Smooth muscle cell (in vitro differentiated cells): ENCODE measurements around the gene NFYA. TPM values are rescaled to one million over a fixed set of nuclear protein-coding genes. Genes with fewer than 3 reads are reported as not detected.

Source experiments
- DNase-seq: peaks from one replicate; lab custom pipeline; 2025; ENCODE audit not compliant: unreplicated experiment; lab: John Stamatoyannopoulos, UW
- H2AFZ ChIP-seq: fragments of 200-600 bp; sonication (generic); 2 replicates; pipeline ENCODE4 v1.6.0; 2016; ENCODE audit warnings: antibody characterized with exemption, low read depth, mild to moderate bottlenecking
- H3F3A ChIP-seq: fragments of 200-600 bp; sonication (generic); 2 replicates; pipeline ENCODE4 v1.6.0; 2017; ENCODE audit warnings: antibody characterized with exemption, low read depth
- H3K27ac ChIP-seq: fragments of 200-600 bp; sonication (generic); 2 replicates; pipeline ENCODE4 v1.5.1; 2016; ENCODE audit warnings: low read depth, mild to moderate bottlenecking
- H3K27me3 ChIP-seq: fragments of 200-600 bp; sonication (generic); 2 replicates; pipeline ENCODE4 v1.6.1; 2016; ENCODE audit warnings: low read depth, mild to moderate bottlenecking
- H3K36me3 ChIP-seq: fragments of 200-600 bp; sonication (generic); 2 replicates; pipeline ENCODE4 v1.5.1; 2016; ENCODE audit warnings: low read depth
- H3K4me1 ChIP-seq: fragments of 200-600 bp; sonication (generic); 2 replicates; pipeline ENCODE4 v1.5.1; 2016; ENCODE audit warnings: low read depth
- H3K4me2 ChIP-seq: fragments of 200-600 bp; sonication (generic); 2 replicates; pipeline ENCODE4 v1.6.0; 2016; ENCODE audit warnings: mild to moderate bottlenecking
- H3K4me3 ChIP-seq: fragments of 200-600 bp; sonication (generic); 2 replicates; pipeline ENCODE4 v1.5.1; 2016; ENCODE audit warnings: mild to moderate bottlenecking
- H3K79me2 ChIP-seq: fragments of 200-600 bp; sonication (generic); 2 replicates; pipeline ENCODE4 v1.6.0; 2016; ENCODE audit warnings: low read depth, mild to moderate bottlenecking
- H3K9ac ChIP-seq: fragments of 200-600 bp; sonication (generic); 2 replicates; pipeline ENCODE4 v1.6.0; 2016; ENCODE audit warnings: low read depth
- H3K9me3 ChIP-seq: fragments of 200-600 bp; sonication (generic); replicated peaks from 2 replicates; pipeline ENCODE4 v1.5.1; 2016; ENCODE audit warnings: low read depth
- H4K20me1 ChIP-seq: fragments of 200-600 bp; sonication (generic); 2 replicates; pipeline ENCODE4 v1.6.0; 2016; ENCODE audit warnings: low read depth
- CTCF ChIP-seq: fragments of 200-600 bp; sonication (generic); IDR thresholded peaks from 2 replicates; pipeline ENCODE4 v1.5.1; 2017; ENCODE audit warnings: borderline replicate concordance, mild to moderate bottlenecking, antibody characterized with exemption; ENCODE audit not compliant: insufficient read depth, poor library complexity, severe bottlenecking
- whole genome bisulfite sequencing: methylation state at CpG from one replicate; pipeline ENCODE4 v1.1.7; 2016; ENCODE audit warnings: low lambda C conversion rate; 5-methylcytosine and 5-hydroxymethylcytosine counted together
- polyA plus RNA-seq: library from polyadenylated mRNA; unstranded; fragments of >200 nt; fragmentation: Nextera tagmentation; extraction: Ambion mirVana; gene quantifications from 2 replicates; pipeline ENCODE4 v1.2.1, GENCODE V29; 2016
- total RNA-seq: library from RNA; depleted of rRNA; stranded (reverse); fragments of >200 nt; gene quantifications from 2 replicates; pipeline ENCODE4 v1.2.3, GENCODE V29; 2014

Gene NFYA
- total and polyA plus RNA-seq, 2 experiments from 2014 or later, result 22.4 to 40.2 TPM

DNA sequence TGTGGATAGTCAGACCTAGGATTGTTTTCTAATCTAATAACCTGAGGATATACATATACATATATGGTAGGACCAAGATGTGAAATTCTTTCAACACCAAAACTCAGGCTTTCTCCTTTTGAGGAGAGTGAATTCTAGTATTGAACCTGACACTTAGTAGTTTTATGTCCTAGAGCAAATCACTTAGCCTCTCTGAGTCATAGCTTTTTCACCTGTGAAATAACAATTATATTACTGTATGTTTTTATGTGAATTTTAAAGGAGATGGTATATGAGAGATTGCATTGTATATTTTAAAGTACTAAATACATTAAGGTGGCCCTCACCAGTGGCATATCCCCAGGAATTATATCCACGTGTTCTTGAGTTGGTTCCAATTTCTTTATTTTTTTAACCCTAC, 46.7 kb downstream of the NFYA start:
- H3K27ac ChIP-seq, result no peak overlapping the region
- no peak overlapping the region for H2AFZ ChIP-seq
- no peaks in the 10 kb centered on the region for H3K27me3 ChIP-seq
- H3K9ac ChIP-seq, result no peak overlapping the region
- H3K4me1 ChIP-seq, result no peaks in the 10 kb centered on the region
- no peaks in the 10 kb centered on the region for H3K79me2 ChIP-seq
- DNase-seq, result no peak
- no peak overlapping the region for H3K4me3 ChIP-seq
- no peaks in the 10 kb centered on the region for H3K9me3 ChIP-seq
- H3F3A ChIP-seq, result no peaks in the 10 kb centered on the region
- no peaks in the 10 kb centered on the region for H4K20me1 ChIP-seq
- WGBS, result 87% methylated on average over 1 of the region's 1 CpG
- H3K36me3 ChIP-seq, result no peaks in the 10 kb centered on the region
- H3K4me2 ChIP-seq, result no peak overlapping the region
- no peak for TF ChIP-seq CTCF

DNA sequence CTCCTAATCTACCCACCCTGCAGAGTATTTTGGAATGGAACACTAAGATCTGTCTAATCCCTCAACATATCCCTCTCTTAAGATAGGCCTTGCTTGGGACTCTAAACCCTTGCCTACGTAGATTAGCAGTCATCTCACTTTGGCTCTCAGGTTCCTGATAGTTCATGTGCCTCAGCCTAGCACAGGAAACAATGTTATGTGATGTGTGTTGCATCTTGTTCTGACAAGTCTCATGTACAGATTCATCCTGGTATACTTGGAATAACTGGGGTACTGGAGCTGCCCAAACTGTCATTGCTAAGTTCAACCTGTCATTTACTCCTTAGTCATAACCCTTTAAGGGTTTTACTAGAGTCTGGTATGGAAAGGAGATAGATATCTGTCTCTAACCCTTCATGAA, 47.3 kb downstream of the NFYA start:
- Histone ChIP-seq H3K79me2 (no peaks in the 10 kb centered on the region), H3F3A (no peaks in the 10 kb centered on the region), H3K36me3 (no peaks in the 10 kb centered on the region), H3K27ac (no peak overlapping the region), H3K9ac (no peak overlapping the region), H2AFZ (no peak overlapping the region), H3K4me1 (no peaks in the 10 kb centered on the region), H3K27me3 (no peaks in the 10 kb centered on the region), H4K20me1 (no peaks in the 10 kb centered on the region), H3K9me3 (no peaks in the 10 kb centered on the region), H3K4me3 (no peak overlapping the region), H3K4me2 (no peak overlapping the region)
- no peak for TF ChIP-seq CTCF
- DNase-seq, result no peak
- WGBS, result 77% methylated on average over 1 of the region's 1 CpG

GRCh38 chr6:41122373-41122772, 49.6 kb downstream of the NFYA start:
- H2AFZ ChIP-seq, result no peak overlapping the region
- WGBS, result 61% methylated on average over 1 of the region's 1 CpG
- H3K4me2 ChIP-seq, result no peak overlapping the region
- no peaks in the 10 kb centered on the region for H3K4me1 ChIP-seq
- H3K79me2 ChIP-seq, result no peaks in the 10 kb centered on the region
- H3K9ac ChIP-seq, result no peak overlapping the region
- no peak for TF ChIP-seq CTCF
- no peak overlapping the region for H3K4me3 ChIP-seq
- no peaks in the 10 kb centered on the region for H4K20me1 ChIP-seq
- H3K27me3 ChIP-seq, result no peaks in the 10 kb centered on the region
- H3K9me3 ChIP-seq, result no peaks in the 10 kb centered on the region
- no peaks in the 10 kb centered on the region for H3K36me3 ChIP-seq
- H3K27ac ChIP-seq, result no peak overlapping the region
- no peaks in the 10 kb centered on the region for H3F3A ChIP-seq
- DNase-seq, result no peak

DNA sequence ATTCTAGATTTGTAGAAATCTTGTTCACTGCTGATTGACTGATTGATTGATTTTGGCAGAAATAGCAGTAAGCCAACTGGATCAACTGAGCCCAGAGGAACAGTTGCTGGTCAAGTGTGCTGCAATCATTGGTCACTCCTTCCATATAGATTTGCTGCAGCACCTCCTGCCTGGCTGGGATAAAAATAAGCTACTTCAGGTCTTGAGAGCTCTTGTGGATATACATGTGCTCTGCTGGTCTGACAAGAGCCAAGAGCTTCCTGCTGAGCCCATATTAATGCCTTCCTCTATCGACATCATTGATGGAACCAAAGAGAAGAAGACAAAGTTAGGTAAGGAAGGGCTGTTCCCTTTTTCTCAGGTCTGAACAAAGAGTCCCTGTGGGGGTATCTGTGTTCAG, 50.1 kb downstream of the NFYA start:
- Histone ChIP-seq H3K79me2 (no peaks in the 10 kb centered on the region), H3K4me2 (no peak overlapping the region)
- TF ChIP-seq CTCF, result no peak

More for the DNA sequence above, 50.1 kb downstream of the NFYA start:
- WGBS, result 85% methylated on average over 1 of the region's 1 CpG
- H2AFZ ChIP-seq, result no peak overlapping the region
- no peaks in the 10 kb centered on the region for H3K27me3 ChIP-seq
- no peak overlapping the region for H3K9ac ChIP-seq
- H3K36me3 ChIP-seq, result no peaks in the 10 kb centered on the region
- H3F3A ChIP-seq, result no peaks in the 10 kb centered on the region
- no peaks in the 10 kb centered on the region for H3K9me3 ChIP-seq
- no peak overlapping the region for H3K4me3 ChIP-seq
- no peak overlapping the region for H3K27ac ChIP-seq
- no peaks in the 10 kb centered on the region for H4K20me1 ChIP-seq
- no peak for DNase-seq
- no peaks in the 10 kb centered on the region for H3K4me1 ChIP-seq
